Activated CD4-positive, alpha-beta T cell treated with anti-CD3 and anti-CD28 coated beads for 48 hours (primary cell): Measurements from ENCODE around the gene AMN.

Experiments used
- DNase-seq: peaks from one replicate; pipeline ENCODE4 v3.0.0-alpha.2; 2020

The AMN gene

GRCh38 chr14:102945346-102946130 is 23.1 kb downstream of the AMN start:
- DNase-seq: no peak

- no peak for DNase-seq
Measured at GRCh38 chr14:102947321-102948103, 25.0 kb downstream of the AMN start.

GRCh38 chr14:102948698-102949061 is 26.2 kb downstream of the AMN start:
- DNase-seq: no peak

GRCh38 chr14:102949062-102949800 is 26.8 kb downstream of the AMN start:
- DNase-seq: peak; percentile 47

GRCh38 chr14:102949801-102950451 is 27.5 kb downstream of the AMN start:
- no peak for DNase-seq

- DNase-seq: no peak
Measured at GRCh38 chr14:102951034-102951433, 28.6 kb downstream of the AMN start.

- no peak for DNase-seq
Measured at GRCh38 chr14:102951799-102952198, 29.3 kb downstream of the AMN start.

- DNase-seq: no peak
Measured at GRCh38 chr14:102952276-102952675, 29.8 kb downstream of the AMN start.

- DNase-seq: no peak
Measured at GRCh38 chr14:102953100-102953499, 30.6 kb downstream of the AMN start.

GRCh38 chr14:102954081-102954789 is 31.8 kb downstream of the AMN start:
- DNase-seq: no peak

- no peak for DNase-seq
Measured at GRCh38 chr14:102955636-102956408, 33.4 kb downstream of the AMN start.

- no peak for DNase-seq
Measured at GRCh38 chr14:102957222-102957621, 34.8 kb downstream of the AMN start.

GRCh38 chr14:102958461-102958860 is 36.0 kb downstream of the AMN start:
- DNase-seq: no peak

GRCh38 chr14:102962111-102962627 is 39.7 kb downstream of the AMN start:
- DNase-seq: no peak

- DNase-seq: no peak
Measured at GRCh38 chr14:102964152-102964730, 41.8 kb downstream of the AMN start.

GRCh38 chr14:102965282-102965681 is 42.8 kb downstream of the AMN start:
- no peak for DNase-seq

GRCh38 chr14:102965971-102966655 is 43.6 kb downstream of the AMN start:
- DNase-seq: no peak

- no peak for DNase-seq
Measured at GRCh38 chr14:102966681-102967505, 44.4 kb downstream of the AMN start.

- DNase-seq: no peak
Measured at GRCh38 chr14:102967506-102967795, 45.0 kb downstream of the AMN start.

GRCh38 chr14:102968306-102968705 is 45.8 kb downstream of the AMN start:
- DNase-seq: no peak
